HepG2 (cell line): ENCODE data around the gene GLYATL3. TPM values are rescaled to one million over a fixed set of nuclear protein-coding genes. Genes with fewer than 3 reads are reported as not detected.

Experiments
- ATAC-seq: fragments of 200-7000 bp; cut with Tn5 transposase; 3 replicates; pipeline ENCODE4 v1.9.1; 2020; ENCODE audit warnings: mild to moderate bottlenecking, moderate library complexity
- BruUV-seq: library from RNA; stranded (reverse); fragments of 400-500 nt; replicated peaks from 2 replicates; lab custom pipeline; 2021; lab: Mats Ljungman, UMichigan
- CTCF ChIA-PET: fragments of 300-600 bp; formaldehyde crosslinking; extraction: SDS; loops from one replicate; lab custom pipeline; 2021; ENCODE audit warnings: low total read pairs, inconsistent platforms, low intra/inter-chr PET ratio; lab: Yijun Ruan, JAX
- POLR2A ChIA-PET: fragments of 350-600 bp; sonication (Branson Sonifier 250); formaldehyde crosslinking; loops from one replicate; lab custom pipeline; 2020; ENCODE audit warnings: antibody characterized with exemption, inconsistent platforms; lab: Yijun Ruan, JAX
- DNase-seq: peaks from one replicate; pipeline ENCODE4 v3.0.0-alpha.2; 2015; ENCODE audit warnings: low spot score
- FAIRE-seq: peaks from 3 replicates; lab custom pipeline; 2011; peaks lifted over from hg19 to GRCh38; lab: Jason Lieb, UNC
- H2AFZ ChIP-seq: one replicate; pipeline ENCODE4 v1.6.1; 2011; ENCODE audit warnings: low read length, inconsistent platforms
- H3K27ac ChIP-seq: fragments of 300-600 bp; 3 replicates; pipeline ENCODE4 v1.8.0; 2011; ENCODE audit warnings: mixed run types, mild to moderate bottlenecking, mixed read lengths, low read length, inconsistent platforms; ENCODE audit not compliant: insufficient read depth; ENCODE audit errors: extremely low read length
- H3K27me3 ChIP-seq, 2 experiments: fragments of 200-600 bp in 1 of 2; 2 replicates in 1 of 2; 3 replicates in 1 of 2; pipeline versions ENCODE4 v1.6.0 to v1.8.0; 2011; ENCODE audit warnings: low read length in 2 of 2, mild to moderate bottlenecking in 2 of 2, moderate library complexity in 2 of 2, inconsistent platforms in 1 of 2; ENCODE audit not compliant: insufficient read depth in 2 of 2, control insufficient read depth in 1 of 2
- H3K36me3 ChIP-seq, 2 experiments: fragments of 200-600 bp in 1 of 2; replicated peaks in 1 of 2; 2 replicates in 1 of 2; 3 replicates in 1 of 2; pipeline versions ENCODE4 v1.5.1 to v1.8.0; 2011; ENCODE audit warnings: low read length in 2 of 2, inconsistent platforms in 1 of 2; ENCODE audit not compliant: insufficient read depth in 2 of 2, control insufficient read depth in 1 of 2
- H3K4me1 ChIP-seq: 2 replicates; pipeline ENCODE4 v1.5.1; 2012; ENCODE audit warnings: low read length, inconsistent platforms; ENCODE audit not compliant: insufficient read depth
- H3K4me2 ChIP-seq: 2 replicates; pipeline ENCODE4 v1.6.0; 2011; ENCODE audit warnings: low read depth, low read length, inconsistent platforms
- H3K4me3 ChIP-seq, 3 experiments: fragments of 200-600 bp in 1 of 3; sonication (generic), shearing (Covaris generic) in 1 of 3; replicated peaks in 1 of 3; 2 replicates each; pipeline ENCODE4 v1.5.1; 2011 to 2016; ENCODE audit warnings: low read length in 3 of 3, inconsistent platforms in 2 of 3, low read depth in 2 of 3, mild to moderate bottlenecking in 2 of 3, control low read depth in 1 of 3, mixed read lengths in 1 of 3; ENCODE audit not compliant: insufficient read depth in 1 of 3
- H3K79me2 ChIP-seq: one replicate; pipeline ENCODE4 v1.6.1; 2011; ENCODE audit warnings: low read length, inconsistent platforms; ENCODE audit not compliant: insufficient read depth
- H3K9ac ChIP-seq: 2 replicates; pipeline ENCODE4 v1.6.0; 2011; ENCODE audit warnings: mild to moderate bottlenecking, low read depth, low read length, inconsistent platforms; ENCODE audit not compliant: insufficient read depth
- H3K9me3 ChIP-seq: 2 replicates; pipeline ENCODE4 v1.5.1; 2012; ENCODE audit warnings: mild to moderate bottlenecking, low read length
- H4K20me1 ChIP-seq: 2 replicates; pipeline ENCODE4 v1.6.0; 2011; ENCODE audit warnings: inconsistent platforms, mild to moderate bottlenecking, low read length, moderate library complexity; ENCODE audit not compliant: insufficient read depth
- AFF4 ChIP-seq: sonication (generic); formaldehyde crosslinking; IDR thresholded peaks from 2 replicates; pipeline ENCODE4 v1.4.0; 2020; ENCODE audit warnings: missing genetic modification reagents
- ATRX ChIP-seq: sonication (generic); formaldehyde crosslinking; IDR thresholded peaks from 2 replicates; pipeline ENCODE4 v1.4.0; 2020; ENCODE audit warnings: missing genetic modification reagents, borderline replicate concordance
- FOXA3 ChIP-seq: IDR thresholded peaks from 2 replicates; pipeline ENCODE4 v1.6.1; 2016; ENCODE audit warnings: missing genetic modification reagents, missing compliant biosample characterization
- FOXO1 ChIP-seq: sonication (generic); formaldehyde crosslinking; IDR thresholded peaks from 2 replicates; pipeline ENCODE4 v1.4.0; 2020; ENCODE audit warnings: missing genetic modification reagents
- HNRNPLL ChIP-seq: fragments of 200-400 bp; formaldehyde crosslinking; IDR thresholded peaks from 2 replicates; pipeline ENCODE4 v1.6.1; 2017; ENCODE audit warnings: mild to moderate bottlenecking, low read depth, low read length; ENCODE audit not compliant: poor library complexity, severe bottlenecking
- NFYC ChIP-seq: IDR thresholded peaks from 2 replicates; pipeline ENCODE4 v1.6.1; 2016; ENCODE audit warnings: missing genetic modification reagents, missing compliant biosample characterization
- PAWR ChIP-seq: sonication (generic); formaldehyde crosslinking; IDR thresholded peaks from 2 replicates; pipeline ENCODE4 v1.4.0; 2020; ENCODE audit warnings: missing genetic modification reagents, mild to moderate bottlenecking, borderline replicate concordance
- SP5 ChIP-seq: IDR thresholded peaks from 2 replicates; pipeline ENCODE4 v1.6.1; 2016; ENCODE audit warnings: low read depth, borderline replicate concordance
- ZFYVE20 ChIP-seq: sonication (generic); formaldehyde crosslinking; IDR thresholded peaks from 2 replicates; pipeline ENCODE4 v1.8.0; 2023; ENCODE audit warnings: low read depth, mild to moderate bottlenecking, moderate library complexity, missing genetic modification reagents, borderline replicate concordance
- ZNF274 ChIP-seq: sonication (generic); formaldehyde crosslinking; IDR thresholded peaks from 2 replicates; pipeline ENCODE4 v1.5.1; 2020; ENCODE audit warnings: mild to moderate bottlenecking, missing genetic modification reagents
- ZNF3 ChIP-seq: IDR thresholded peaks from 2 replicates; pipeline ENCODE4 v1.7.0; 2017; ENCODE audit warnings: inconsistent platforms
- ZNF451 ChIP-seq: sonication (generic); formaldehyde crosslinking; IDR thresholded peaks from 2 replicates; pipeline ENCODE4 v1.5.0; 2020; ENCODE audit warnings: mild to moderate bottlenecking, missing genetic modification reagents
- ZNF660 ChIP-seq: sonication (generic); formaldehyde crosslinking; IDR thresholded peaks from 2 replicates; pipeline ENCODE4 v1.5.1; 2020; ENCODE audit warnings: mild to moderate bottlenecking, low read depth, missing genetic modification reagents, borderline replicate concordance
- ZNF766 ChIP-seq: sonication (generic); formaldehyde crosslinking; IDR thresholded peaks from 2 replicates; pipeline ENCODE4 v1.5.0; 2020; ENCODE audit warnings: missing genetic modification reagents, borderline replicate concordance
- ZNF782 ChIP-seq: sonication (generic); formaldehyde crosslinking; IDR thresholded peaks from 2 replicates; pipeline ENCODE4 v1.4.0; 2020; ENCODE audit warnings: missing genetic modification reagents, mild to moderate bottlenecking, borderline replicate concordance
- ZSCAN20 ChIP-seq: sonication (generic); formaldehyde crosslinking; IDR thresholded peaks from 2 replicates; pipeline ENCODE4 v1.4.0; 2020; ENCODE audit warnings: missing genetic modification reagents, mild to moderate bottlenecking, borderline replicate concordance
- whole genome bisulfite sequencing: methylation state at CpG from one replicate; pipeline ENCODE4 v1.1.6; 2017; ENCODE audit warnings: low lambda C conversion rate; 5-methylcytosine and 5-hydroxymethylcytosine counted together
- in situ Hi-C: cut with HindIII; loops from 2 replicates; pipeline ENCODE4 v1.10.0; 2017; ENCODE audit warnings: low pct_unique_long_range_greater_than_20kb; ENCODE audit not compliant: extremely low pct_ligation_motif_present
- intact Hi-C: fragments of 100-400 bp; cut with micrococcal nuclease; formaldehyde crosslinking; loops from one replicate; pipeline ENCODE4 v1.10.0; 2022; ENCODE audit not compliant: unreplicated experiment
- polyA plus RNA-seq, 8 experiments: library from polyadenylated mRNA; depleted of rRNA in 3 of 8; stranded (reverse) in 7 of 8; unstranded in 1 of 8; fragments of >200 nt; fragmentation: Illumina TruSeq in 4 of 8; extraction: Trizol in 4 of 8; gene quantifications; 2 replicates each; pipeline versions ENCODE4 v1.2.1 to v1.2.3, GENCODE V29; 2011 to 2016; ENCODE audit warnings: low read depth in 4 of 8, missing spikeins in 1 of 8, mixed read lengths in 1 of 8; ENCODE audit not compliant: insufficient read depth in 1 of 8
- total RNA-seq, 5 experiments: library from RNA; depleted of rRNA; stranded (reverse); fragments of >200 nt; fragmentation: Illumina TruSeq; extraction: Trizol; gene quantifications; 2 replicates each; pipeline ENCODE4 v1.2.3, GENCODE V29; 2016; ENCODE audit warnings: low read depth in 1 of 5
- TF ChIP-seq, protein P1 (sequence below): sonication (generic); formaldehyde crosslinking; IDR thresholded peaks from 2 replicates; pipeline ENCODE4 v1.5.0; 2020; ENCODE audit warnings: missing genetic modification reagents, mild to moderate bottlenecking, borderline replicate concordance
- TF ChIP-seq, protein P2 (sequence below): IDR thresholded peaks from 2 replicates; pipeline ENCODE4 v1.6.1; 2012; ENCODE audit warnings: inconsistent platforms

GLYATL3 gene
- total and polyA plus RNA-seq, 2 of the 13 experiments (the other 11 are each of a cell fraction or from before 2014, with no cell fraction given), result 0.05 TPM; not detected in 1

- ChIA-PET CTCF (no interaction called here), POLR2A (no interaction called here)
- intact Hi-C loops (no loop called here), in situ Hi-C loops (no loop called here)
- H4K20me1 ChIP-seq, result no peaks in the 10 kb centered on the region
- FAIRE-seq, result no peak
- DNase-seq, result no peak
- H3K27me3 ChIP-seq, result no peaks in the 10 kb centered on the region
- 98% methylated on average over 5 of the region's 5 CpGs for WGBS
- H2AFZ ChIP-seq, result no peak overlapping the region
- no peak overlapping the region for H3K9ac ChIP-seq
- no peak overlapping the region for H3K4me3 ChIP-seq
- no peak overlapping the region for H3K27ac ChIP-seq
- no peak overlapping the region for H3K4me2 ChIP-seq
- H3K79me2 ChIP-seq, result no peaks in the 10 kb centered on the region
- BruUV-seq, result no TSS peak
- no peaks in the 10 kb centered on the region for H3K9me3 ChIP-seq
- H3K4me1 ChIP-seq, result peaks cover 36% of the 10 kb centered on the region
- no peaks in the 10 kb centered on the region for H3K36me3 ChIP-seq
- no peak for TF ChIP-seq ZFYVE20 (CRISPR knock-in tag)
- no peak for TF ChIP-seq PAWR (CRISPR knock-in tag)
- no peak for TF ChIP-seq ZNF274 (CRISPR knock-in tag)
- TF ChIP-seq, protein P1, sequence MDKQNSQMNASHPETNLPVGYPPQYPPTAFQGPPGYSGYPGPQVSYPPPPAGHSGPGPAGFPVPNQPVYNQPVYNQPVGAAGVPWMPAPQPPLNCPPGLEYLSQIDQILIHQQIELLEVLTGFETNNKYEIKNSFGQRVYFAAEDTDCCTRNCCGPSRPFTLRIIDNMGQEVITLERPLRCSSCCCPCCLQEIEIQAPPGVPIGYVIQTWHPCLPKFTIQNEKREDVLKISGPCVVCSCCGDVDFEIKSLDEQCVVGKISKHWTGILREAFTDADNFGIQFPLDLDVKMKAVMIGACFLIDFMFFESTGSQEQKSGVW, result no peak
- no peak for TF ChIP-seq HNRNPLL
- no peak for TF ChIP-seq FOXO1 (CRISPR knock-in tag)
- no peak for TF ChIP-seq FOXA3 (CRISPR knock-in tag)
- TF ChIP-seq ZNF451 (CRISPR knock-in tag), result no peak
- TF ChIP-seq ZSCAN20 (CRISPR knock-in tag), result no peak
- no peak for TF ChIP-seq ZNF782
- no peak for TF ChIP-seq SP5 (CRISPR knock-in tag)
- no peak for TF ChIP-seq NFYC (CRISPR knock-in tag)
- TF ChIP-seq ZNF766 (CRISPR knock-in tag), result no peak
- TF ChIP-seq ATRX (CRISPR knock-in tag), result no peak
- TF ChIP-seq, protein P2, sequence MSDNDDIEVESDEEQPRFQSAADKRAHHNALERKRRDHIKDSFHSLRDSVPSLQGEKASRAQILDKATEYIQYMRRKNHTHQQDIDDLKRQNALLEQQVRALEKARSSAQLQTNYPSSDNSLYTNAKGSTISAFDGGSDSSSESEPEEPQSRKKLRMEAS, result no peak
- TF ChIP-seq AFF4, result no peak
- no peak for TF ChIP-seq ZNF3 (CRISPR knock-in tag)
- TF ChIP-seq ZNF660 (CRISPR knock-in tag), result no peak
- ATAC-seq, result no peak
Measured at GRCh38 chr6:49504666-49505065, 4.9 kb downstream of the GLYATL3 start.
